K562 (cell line): ENCODE results near the gene KIFC3. TPM values are rescaled to one million over a fixed set of nuclear protein-coding genes. Genes with fewer than 3 reads are reported as not detected.

Experiments used
- ATAC-seq: fragments of 200-7000 bp; cut with Tn5 transposase; 3 replicates; pipeline ENCODE4 v1.9.1; 2020; ENCODE audit warnings: moderate library complexity
- BruUV-seq: library from RNA; stranded (reverse); fragments of 400-500 nt; replicated peaks from 2 replicates; lab custom pipeline; 2021; lab: Mats Ljungman, UMichigan
- CTCF ChIA-PET: fragments of 300-600 bp; formaldehyde crosslinking; extraction: SDS; loops from one replicate; lab custom pipeline; 2021; ENCODE audit warnings: low intra/inter-chr PET ratio; lab: Yijun Ruan, JAX
- POLR2A ChIA-PET: fragments of 300-600, 350-650 bp; sonication (Branson Sonifier 250); formaldehyde crosslinking; extraction: SDS; loops from one replicate; lab custom pipeline; 2021; ENCODE audit warnings: antibody characterized with exemption, inconsistent platforms; lab: Yijun Ruan, JAX
- DNase-seq, 4 experiments: peaks; one replicate each; pipeline versions ENCODE4 v3.0.0 to v3.0.0-alpha.2; 2011 to 2018; ENCODE audit warnings: low spot score in 3 of 4, mixed read lengths in 3 of 4; ENCODE audit errors: extremely low read depth in 1 of 4
- FAIRE-seq: peaks from 2 replicates; lab custom pipeline; 2011; peaks lifted over from hg19 to GRCh38; lab: Jason Lieb, UNC
- H2AFZ ChIP-seq: 2 replicates; pipeline ENCODE4 v1.6.0; 2011; ENCODE audit warnings: low read depth, low read length, control low read depth, inconsistent platforms
- H3K27ac ChIP-seq: fragments of 200-600 bp; 3 replicates; pipeline ENCODE4 v1.8.0; 2011; ENCODE audit warnings: low read depth, mild to moderate bottlenecking, control low read depth, inconsistent platforms, low read length, moderate library complexity, mixed read lengths; ENCODE audit errors: extremely low read depth
- H3K27me3 ChIP-seq, 2 experiments: fragments of 300-600 bp in 1 of 2; 2 replicates in 1 of 2; 3 replicates in 1 of 2; pipeline versions ENCODE4 v1.6.0 to v1.8.0; 2011; ENCODE audit warnings: inconsistent platforms in 2 of 2, low read length in 2 of 2, mild to moderate bottlenecking in 1 of 2, mixed read lengths in 1 of 2, moderate library complexity in 1 of 2; ENCODE audit not compliant: control insufficient read depth in 2 of 2, insufficient read depth in 2 of 2
- H3K36me3 ChIP-seq: fragments of 300-600 bp; 3 replicates; pipeline ENCODE4 v1.8.0; 2011; ENCODE audit warnings: mild to moderate bottlenecking, low read length, inconsistent platforms; ENCODE audit not compliant: control insufficient read depth, insufficient read depth
- H3K4me1 ChIP-seq, 2 experiments: fragments of 200-600 bp in 1 of 2; replicated peaks in 1 of 2; 2 replicates in 1 of 2; 3 replicates in 1 of 2; pipeline versions ENCODE4 v1.5.1 to v1.8.0; 2011; ENCODE audit warnings: inconsistent platforms in 2 of 2, low read length in 2 of 2, mild to moderate bottlenecking in 1 of 2, mixed read lengths in 1 of 2, moderate library complexity in 1 of 2; ENCODE audit not compliant: control insufficient read depth in 2 of 2, insufficient read depth in 2 of 2
- H3K4me2 ChIP-seq: 2 replicates; pipeline ENCODE4 v1.6.1; 2011; ENCODE audit warnings: low read length, control low read depth, inconsistent platforms, mixed read lengths; ENCODE audit not compliant: insufficient read depth
- H3K4me3 ChIP-seq: fragments of 200-600 bp; sonication (generic), shearing (Covaris generic); 2 replicates; pipeline ENCODE4 v1.5.1; 2016; ENCODE audit warnings: control low read depth, inconsistent platforms
- H3K79me2 ChIP-seq: fragments of 200-600 bp; 3 replicates; pipeline ENCODE4 v1.8.0; 2011; ENCODE audit warnings: low read length, inconsistent platforms; ENCODE audit not compliant: control insufficient read depth, insufficient read depth
- H3K9ac ChIP-seq, 2 experiments: 2 replicates each; pipeline versions ENCODE4 v1.6.0 to v1.6.1; 2011; ENCODE audit warnings: low read depth in 2 of 2, low read length in 2 of 2, control low read depth in 1 of 2, inconsistent platforms in 1 of 2, mild to moderate bottlenecking in 1 of 2, mixed read lengths in 1 of 2; ENCODE audit not compliant: insufficient read depth in 1 of 2
- H3K9me1 ChIP-seq: one replicate; pipeline ENCODE4 v1.6.0; 2011; ENCODE audit warnings: inconsistent platforms, mild to moderate bottlenecking, low read length, moderate library complexity; ENCODE audit not compliant: control insufficient read depth, insufficient read depth
- H3K9me3 ChIP-seq: replicated peaks from 2 replicates; pipeline ENCODE4 v1.5.1; 2011; ENCODE audit warnings: low read depth, low read length, inconsistent platforms; ENCODE audit not compliant: control insufficient read depth, insufficient read depth
- H4K20me1 ChIP-seq: replicated peaks from 2 replicates; pipeline ENCODE4 v1.6.1; 2011; ENCODE audit warnings: low read length, inconsistent platforms, mixed read lengths; ENCODE audit not compliant: control insufficient read depth, insufficient read depth
- ATF6 ChIP-seq: sonication (generic); formaldehyde crosslinking; IDR thresholded peaks from 2 replicates; pipeline ENCODE4 v1.4.0; 2020; ENCODE audit warnings: mild to moderate bottlenecking, missing genetic modification reagents
- CHD2 ChIP-seq: IDR thresholded peaks from 2 replicates; pipeline ENCODE4 v1.6.1; 2011; ENCODE audit warnings: low read depth, low read length
- DACH1 ChIP-seq: fragments of 450-650 bp; IDR thresholded peaks from 2 replicates; pipeline ENCODE4 v1.6.1; 2018; ENCODE audit not compliant: partially characterized antibody
- EGR1 ChIP-seq: fragments of 450-650 bp; conservative IDR thresholded peaks from 2 replicates; pipeline ENCODE4 v1.6.1; 2017; ENCODE audit warnings: mild to moderate bottlenecking
- ESRRA ChIP-seq: fragments of 450-650 bp; IDR thresholded peaks from 2 replicates; pipeline ENCODE4 v1.6.1; 2014; ENCODE audit warnings: low read depth, mild to moderate bottlenecking, moderate library complexity, borderline replicate concordance
- GATAD2B ChIP-seq: fragments of 450-650 bp; IDR thresholded peaks from 2 replicates; pipeline ENCODE4 v1.6.1; 2017; ENCODE audit warnings: mild to moderate bottlenecking, borderline replicate concordance
- NFIC ChIP-seq: fragments of 450-650 bp; IDR thresholded peaks from 2 replicates; pipeline ENCODE4 v1.6.1; 2017; ENCODE audit warnings: mild to moderate bottlenecking, inconsistent platforms
- ZFPM2 ChIP-seq: fragments of 250-450 bp; sonication (Bioruptor Pico); IDR thresholded peaks from 2 replicates; pipeline ENCODE4 v1.5.1; 2022; ENCODE audit warnings: mild to moderate bottlenecking
- ZNF146 ChIP-seq: IDR thresholded peaks from one replicate; pipeline ENCODE4 v1.6.1; 2018; ENCODE audit warnings: missing compliant biosample characterization; ENCODE audit not compliant: unreplicated experiment
- ZNF263 ChIP-seq: sonication (generic); formaldehyde crosslinking; IDR thresholded peaks from 2 replicates; pipeline ENCODE4 v1.8.0; 2022; ENCODE audit warnings: mild to moderate bottlenecking, missing genetic modification reagents, borderline replicate concordance
- ZNF609 ChIP-seq: sonication (generic); formaldehyde crosslinking; IDR thresholded peaks from 2 replicates; pipeline ENCODE4 v1.8.1; 2023; ENCODE audit warnings: missing genetic modification reagents, mild to moderate bottlenecking, borderline replicate concordance
- WGBS: fragments of 100-300 bp; shearing (Covaris generic); methylation state at CpG from one replicate; pipeline ENCODE4 v1.1.6; 2016; ENCODE audit warnings: low coverage, mixed read lengths; ENCODE audit not compliant: insufficient coverage; ENCODE audit errors: missing lambda C conversion rate; 5-methylcytosine and 5-hydroxymethylcytosine counted together
- in situ Hi-C: fragments of 300-500 bp; cut with MboI; formaldehyde crosslinking; loops from 4 replicates; pipeline ENCODE4 v1.15.0; 2018; ENCODE audit warnings: inconsistent platforms, mixed read lengths
- intact Hi-C: fragments of 100-400 bp; cut with micrococcal nuclease; formaldehyde crosslinking; loops from 2 replicates; pipeline ENCODE4 v1.14.2; 2022
- polyA plus RNA-seq, 8 experiments: library from polyadenylated mRNA; depleted of rRNA in 4 of 8; stranded (reverse) in 5 of 8; unstranded in 3 of 8; fragments of >200 nt; fragmentation: Nextera tagmentation in 2 of 8; fragmentation: Illumina TruSeq in 1 of 8; extraction: Ambion mirVana in 2 of 8; extraction: Trizol in 1 of 8; gene quantifications; 2 replicates each; pipeline versions ENCODE4 v1.2.1 to v1.2.3, GENCODE V29; 2011 to 2014; ENCODE audit warnings: inconsistent platforms in 1 of 8, missing spikeins in 1 of 8
- total RNA-seq, 7 experiments: library from RNA; depleted of rRNA in 6 of 7; stranded (reverse); fragments of >200 nt in 6 of 7; fragmentation: Illumina TruSeq in 2 of 7; extraction: Trizol in 2 of 7; gene quantifications; 2 replicates each; pipeline versions ENCODE4 v1.2.1 to v1.2.3, GENCODE V29; 2011 to 2021; ENCODE audit warnings: low replicate concordance in 1 of 7

The KIFC3 gene
- total and polyA plus RNA-seq, 9 of the 15 experiments (the other 6 are each of a cell fraction or from before 2014, with no cell fraction given): 0.23 to 105 (median 26.2) TPM

GRCh38 chr16:57810197-57811031, 8.1 kb upstream of the KIFC3 start (continued):
- TF ChIP-seq ATF6 (CRISPR knock-in tag) (0 out of 2 replicates have a peak, but pooled peaks have one; percentile 27), ZFPM2 (CRISPR knock-in tag) (no peak)

- Histone ChIP-seq H3K4me3 (no peak overlapping the region), H3K9ac (peak overlapping the region; percentile 60 to 87), H3K27ac (peak overlapping the region; percentile 80), H3K9me1 (no peaks in the 10 kb centered on the region), H3K36me3 (no peaks in the 10 kb centered on the region), H4K20me1 (no peaks in the 10 kb centered on the region), H2AFZ (peak overlapping the region; percentile 84), H3K27me3 (no peaks in the 10 kb centered on the region), H3K79me2 (no peaks in the 10 kb centered on the region), H3K9me3 (no peaks in the 10 kb centered on the region), H3K4me2 (peak overlapping the region; percentile 77), H3K4me1 (peaks cover 23 to 32% of the 10 kb centered on the region in 2 experiments; a peak in 4 of 5 replicates)
- FAIRE-seq: no peak
- BruUV-seq: TSS peak; percentile 76
- ATAC-seq: peak; percentile 13
- 40% methylated on average over 15 of the region's 15 CpGs for WGBS
- peak in 1 of 4 experiments; percentile 32 for DNase-seq
- intact Hi-C loops: no loop called here
- ChIA-PET CTCF (no interaction called here), POLR2A (interaction anchor here (0.5 to 1.5 kb wide), 6 partner anchors 9 to 400 kb away, joined by 3 to 5 read pairs (median 4); no protein-coding TSS in a partner anchor)
- in situ Hi-C loops: no loop called here
- peak; percentile 52 for TF ChIP-seq EGR1
- no peak for TF ChIP-seq DACH1
- TF ChIP-seq ZNF263 (CRISPR knock-in tag): peak; percentile 54; the same call in 1 of the 2 replicates
- TF ChIP-seq CHD2: no peak
- TF ChIP-seq ESRRA: no peak
- 0 out of 2 replicates have a peak, but pooled peaks have one; percentile 13 for TF ChIP-seq ZNF609 (CRISPR knock-in tag)
- peak; percentile 66 for TF ChIP-seq ZNF146
- TF ChIP-seq GATAD2B: no peak
- no peak for TF ChIP-seq NFIC
Measured at GRCh38 chr16:57809276-57810196, 7.2 kb upstream of the KIFC3 start.
